NCI-H82 treated with DMSO at 0.1 percent for 48 hours (cell line): ENCODE data around the gene COMMD3.
"Not testable (repeated sequence)": the region's sequence is repeated elsewhere in the genome, so short reads cannot be mapped to it uniquely, and the experiment has no call there.

ENCODE experiments used
- DNase-seq: peaks from one replicate; lab custom pipeline; 2025; ENCODE audit not compliant: unreplicated experiment; lab: John Stamatoyannopoulos, UW

The COMMD3 gene

GRCh38 chr10:22338185-22338900 lies 22.2 kb downstream of the COMMD3 start:
- no peak for DNase-seq

- no peak for DNase-seq
These were observed 22.7 kb downstream of the COMMD3 start for GRCh38 chr10:22338931-22339330.

- DNase-seq: no peak
These were observed 23.7 kb downstream of the COMMD3 start for GRCh38 chr10:22339761-22340328.

- DNase-seq: no peak
These were observed 24.4 kb downstream of the COMMD3 start for GRCh38 chr10:22340329-22341189.

- no peak for DNase-seq
These were observed 25.2 kb downstream of the COMMD3 start for GRCh38 chr10:22341190-22341925.

- no peak for DNase-seq
These were observed 25.7 kb downstream of the COMMD3 start for GRCh38 chr10:22341926-22342196.

- no peak for DNase-seq
These were observed 26.2 kb downstream of the COMMD3 start for GRCh38 chr10:22342421-22342820.

- no peak for DNase-seq
These were observed 27.5 kb downstream of the COMMD3 start for GRCh38 chr10:22343731-22344130.

- DNase-seq: no peak
These were observed 28.1 kb downstream of the COMMD3 start for GRCh38 chr10:22344249-22344648.

- no peak for DNase-seq
These were observed 28.7 kb downstream of the COMMD3 start for GRCh38 chr10:22344781-22345300.

GRCh38 chr10:22345301-22346095 lies 29.3 kb downstream of the COMMD3 start, which contains the start of gene SPAG6:
Gene SPAG6 (plus strand): TSS chr10:22345496. CDS start chr10:22345612, 116 bp downstream.
- no peak for DNase-seq

- DNase-seq: no peak
These were observed 30.0 kb downstream of the COMMD3 start for GRCh38 chr10:22346096-22346661.

- no peak for DNase-seq
These were observed 33.6 kb downstream of the COMMD3 start for GRCh38 chr10:22349755-22350154.

GRCh38 chr10:22351131-22351703 lies 35.0 kb downstream of the COMMD3 start:
- no peak for DNase-seq

- no peak for DNase-seq
These were observed 40.2 kb downstream of the COMMD3 start for GRCh38 chr10:22356324-22356873.

GRCh38 chr10:22357770-22358169 lies 41.6 kb downstream of the COMMD3 start:
- DNase-seq: not testable (repeated sequence)

- DNase-seq: no peak
These were observed 47.1 kb downstream of the COMMD3 start for GRCh38 chr10:22363305-22363704.

GRCh38 chr10:22364407-22365140 lies 48.4 kb downstream of the COMMD3 start:
- no peak for DNase-seq

- DNase-seq: no peak
These were observed 49.0 kb downstream of the COMMD3 start for GRCh38 chr10:22365233-22365632.
